Measurements from ENCODE around the gene USP46.

DNA sequence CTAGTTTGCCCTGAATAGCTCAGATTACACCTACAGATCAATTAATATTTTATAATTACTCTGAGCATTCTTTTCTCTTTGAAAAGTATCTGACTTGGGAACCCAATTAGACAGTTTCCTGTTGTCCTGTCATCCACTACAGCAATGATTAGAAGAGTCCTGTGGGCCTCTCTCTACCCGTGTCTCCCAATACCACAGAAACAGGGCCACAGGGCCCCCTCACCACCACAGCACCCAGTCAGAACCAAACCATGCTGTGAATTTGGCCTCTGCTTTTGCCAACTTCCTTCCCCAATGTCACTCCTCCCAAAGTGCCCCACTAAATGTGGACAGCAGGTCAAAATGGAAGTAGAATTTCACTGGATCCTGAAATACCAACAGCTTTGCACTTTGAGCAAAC, 10.3 kb downstream of the USP46 start:
- TF ChIP-seq POLR2A (IDR thresholded peaks at IDR 0.05): no peak
- TF ChIP-seq, protein P1, sequence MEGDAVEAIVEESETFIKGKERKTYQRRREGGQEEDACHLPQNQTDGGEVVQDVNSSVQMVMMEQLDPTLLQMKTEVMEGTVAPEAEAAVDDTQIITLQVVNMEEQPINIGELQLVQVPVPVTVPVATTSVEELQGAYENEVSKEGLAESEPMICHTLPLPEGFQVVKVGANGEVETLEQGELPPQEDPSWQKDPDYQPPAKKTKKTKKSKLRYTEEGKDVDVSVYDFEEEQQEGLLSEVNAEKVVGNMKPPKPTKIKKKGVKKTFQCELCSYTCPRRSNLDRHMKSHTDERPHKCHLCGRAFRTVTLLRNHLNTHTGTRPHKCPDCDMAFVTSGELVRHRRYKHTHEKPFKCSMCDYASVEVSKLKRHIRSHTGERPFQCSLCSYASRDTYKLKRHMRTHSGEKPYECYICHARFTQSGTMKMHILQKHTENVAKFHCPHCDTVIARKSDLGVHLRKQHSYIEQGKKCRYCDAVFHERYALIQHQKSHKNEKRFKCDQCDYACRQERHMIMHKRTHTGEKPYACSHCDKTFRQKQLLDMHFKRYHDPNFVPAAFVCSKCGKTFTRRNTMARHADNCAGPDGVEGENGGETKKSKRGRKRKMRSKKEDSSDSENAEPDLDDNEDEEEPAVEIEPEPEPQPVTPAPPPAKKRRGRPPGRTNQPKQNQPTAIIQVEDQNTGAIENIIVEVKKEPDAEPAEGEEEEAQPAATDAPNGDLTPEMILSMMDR (IDR thresholded peaks at IDR 0.05 in 8 of 11, conservative IDR thresholded peaks at IDR 0.05 in 3 of 11): no peak
- no peak for TF ChIP-seq POLR2AphosphoS5 (IDR thresholded peaks at IDR 0.05)

Data from spleen (tissue), 7 donors.